ENCODE results near the gene ODAD2. TPM values are rescaled to one million over a fixed set of nuclear protein-coding genes. Genes with fewer than 3 reads are reported as not detected.

The ODAD2 gene
- total RNA-seq, 1 experiment from 2014 or later = 4.1 TPM

DNA sequence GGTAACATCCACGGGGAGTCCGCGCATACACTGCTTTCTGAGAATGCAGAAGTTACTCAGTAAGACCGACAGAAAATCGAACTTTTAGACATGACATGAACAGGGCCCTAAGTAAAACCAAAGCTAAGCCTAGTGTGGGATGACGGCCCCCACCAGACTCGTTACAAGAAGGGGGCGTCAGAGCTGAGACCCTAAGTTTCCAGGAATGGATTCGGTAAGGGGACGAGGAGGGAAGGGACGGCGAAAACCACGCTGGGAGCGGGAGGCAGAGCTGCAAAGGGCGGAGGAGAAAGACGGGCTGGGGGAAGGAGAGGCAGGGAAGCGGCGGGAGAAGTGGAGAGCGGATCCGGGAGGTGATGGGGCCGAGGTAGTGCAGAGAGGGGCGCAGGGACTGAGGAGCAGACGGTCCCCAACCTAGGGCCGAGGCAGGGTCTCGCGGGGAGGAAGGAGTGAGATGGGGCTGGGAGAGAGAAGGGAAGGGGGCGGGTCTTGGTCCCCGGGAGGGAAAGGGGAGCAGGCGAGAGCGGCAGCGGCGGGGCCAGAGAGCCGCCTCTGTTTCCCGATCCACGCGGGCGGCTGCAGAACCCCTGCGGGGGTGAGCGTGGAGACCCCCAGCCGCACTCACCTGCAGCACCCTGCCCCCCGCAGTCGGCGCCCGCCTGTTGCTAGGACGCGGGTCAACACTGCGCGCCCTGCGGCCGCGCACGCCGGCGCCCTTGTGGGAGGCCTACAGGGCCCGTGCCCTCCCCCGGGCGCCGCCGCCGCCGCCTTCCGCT, 513 bp downstream of the ODAD2 start (continued):
- TF ChIP-seq, protein P1, sequence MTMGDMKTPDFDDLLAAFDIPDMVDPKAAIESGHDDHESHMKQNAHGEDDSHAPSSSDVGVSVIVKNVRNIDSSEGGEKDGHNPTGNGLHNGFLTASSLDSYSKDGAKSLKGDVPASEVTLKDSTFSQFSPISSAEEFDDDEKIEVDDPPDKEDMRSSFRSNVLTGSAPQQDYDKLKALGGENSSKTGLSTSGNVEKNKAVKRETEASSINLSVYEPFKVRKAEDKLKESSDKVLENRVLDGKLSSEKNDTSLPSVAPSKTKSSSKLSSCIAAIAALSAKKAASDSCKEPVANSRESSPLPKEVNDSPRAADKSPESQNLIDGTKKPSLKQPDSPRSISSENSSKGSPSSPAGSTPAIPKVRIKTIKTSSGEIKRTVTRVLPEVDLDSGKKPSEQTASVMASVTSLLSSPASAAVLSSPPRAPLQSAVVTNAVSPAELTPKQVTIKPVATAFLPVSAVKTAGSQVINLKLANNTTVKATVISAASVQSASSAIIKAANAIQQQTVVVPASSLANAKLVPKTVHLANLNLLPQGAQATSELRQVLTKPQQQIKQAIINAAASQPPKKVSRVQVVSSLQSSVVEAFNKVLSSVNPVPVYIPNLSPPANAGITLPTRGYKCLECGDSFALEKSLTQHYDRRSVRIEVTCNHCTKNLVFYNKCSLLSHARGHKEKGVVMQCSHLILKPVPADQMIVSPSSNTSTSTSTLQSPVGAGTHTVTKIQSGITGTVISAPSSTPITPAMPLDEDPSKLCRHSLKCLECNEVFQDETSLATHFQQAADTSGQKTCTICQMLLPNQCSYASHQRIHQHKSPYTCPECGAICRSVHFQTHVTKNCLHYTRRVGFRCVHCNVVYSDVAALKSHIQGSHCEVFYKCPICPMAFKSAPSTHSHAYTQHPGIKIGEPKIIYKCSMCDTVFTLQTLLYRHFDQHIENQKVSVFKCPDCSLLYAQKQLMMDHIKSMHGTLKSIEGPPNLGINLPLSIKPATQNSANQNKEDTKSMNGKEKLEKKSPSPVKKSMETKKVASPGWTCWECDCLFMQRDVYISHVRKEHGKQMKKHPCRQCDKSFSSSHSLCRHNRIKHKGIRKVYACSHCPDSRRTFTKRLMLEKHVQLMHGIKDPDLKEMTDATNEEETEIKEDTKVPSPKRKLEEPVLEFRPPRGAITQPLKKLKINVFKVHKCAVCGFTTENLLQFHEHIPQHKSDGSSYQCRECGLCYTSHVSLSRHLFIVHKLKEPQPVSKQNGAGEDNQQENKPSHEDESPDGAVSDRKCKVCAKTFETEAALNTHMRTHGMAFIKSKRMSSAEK (CRISPR knock-in tag; IDR thresholded peaks at IDR 0.05; ENCODE audit: borderline replicate concordance) = no peak
- no peak for TF ChIP-seq ATF1 (CRISPR knock-in tag; IDR thresholded peaks at IDR 0.05)
- no peak for TF ChIP-seq GRHL2 (CRISPR knock-in tag; IDR thresholded peaks at IDR 0.05; ENCODE audit: insufficient replicate concordance, severe bottlenecking)
- TF ChIP-seq GABPB1 (CRISPR knock-in tag; IDR thresholded peaks at IDR 0.05) = no peak
- no peak for TF ChIP-seq ZNF138 (CRISPR knock-in tag; conservative IDR thresholded peaks at IDR 0.05)
- TF ChIP-seq, protein P2, sequence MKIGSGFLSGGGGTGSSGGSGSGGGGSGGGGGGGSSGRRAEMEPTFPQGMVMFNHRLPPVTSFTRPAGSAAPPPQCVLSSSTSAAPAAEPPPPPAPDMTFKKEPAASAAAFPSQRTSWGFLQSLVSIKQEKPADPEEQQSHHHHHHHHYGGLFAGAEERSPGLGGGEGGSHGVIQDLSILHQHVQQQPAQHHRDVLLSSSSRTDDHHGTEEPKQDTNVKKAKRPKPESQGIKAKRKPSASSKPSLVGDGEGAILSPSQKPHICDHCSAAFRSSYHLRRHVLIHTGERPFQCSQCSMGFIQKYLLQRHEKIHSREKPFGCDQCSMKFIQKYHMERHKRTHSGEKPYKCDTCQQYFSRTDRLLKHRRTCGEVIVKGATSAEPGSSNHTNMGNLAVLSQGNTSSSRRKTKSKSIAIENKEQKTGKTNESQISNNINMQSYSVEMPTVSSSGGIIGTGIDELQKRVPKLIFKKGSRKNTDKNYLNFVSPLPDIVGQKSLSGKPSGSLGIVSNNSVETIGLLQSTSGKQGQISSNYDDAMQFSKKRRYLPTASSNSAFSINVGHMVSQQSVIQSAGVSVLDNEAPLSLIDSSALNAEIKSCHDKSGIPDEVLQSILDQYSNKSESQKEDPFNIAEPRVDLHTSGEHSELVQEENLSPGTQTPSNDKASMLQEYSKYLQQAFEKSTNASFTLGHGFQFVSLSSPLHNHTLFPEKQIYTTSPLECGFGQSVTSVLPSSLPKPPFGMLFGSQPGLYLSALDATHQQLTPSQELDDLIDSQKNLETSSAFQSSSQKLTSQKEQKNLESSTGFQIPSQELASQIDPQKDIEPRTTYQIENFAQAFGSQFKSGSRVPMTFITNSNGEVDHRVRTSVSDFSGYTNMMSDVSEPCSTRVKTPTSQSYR (CRISPR knock-in tag; IDR thresholded peaks at IDR 0.05) = no peak
- no peak for TF ChIP-seq ELF4 (CRISPR knock-in tag; IDR thresholded peaks at IDR 0.05; ENCODE audit: low read depth)
- no peak for TF ChIP-seq ETV6 (CRISPR knock-in tag; IDR thresholded peaks at IDR 0.05)
- TF ChIP-seq RELA (CRISPR knock-in tag; IDR thresholded peaks at IDR 0.05; ENCODE audit: borderline replicate concordance) = no peak
- TF ChIP-seq ZNF121 (CRISPR knock-in tag; IDR thresholded peaks at IDR 0.05) = no peak
- TF ChIP-seq IRF2 (CRISPR knock-in tag; IDR thresholded peaks at IDR 0.05; ENCODE audit: borderline replicate concordance, low read depth) = no peak
- no peak for TF ChIP-seq CREB1 (CRISPR knock-in tag; IDR thresholded peaks at IDR 0.05)
- no peak for TF ChIP-seq SMAD4 (CRISPR knock-in tag; IDR thresholded peaks at IDR 0.05)
- TF ChIP-seq, protein P3, sequence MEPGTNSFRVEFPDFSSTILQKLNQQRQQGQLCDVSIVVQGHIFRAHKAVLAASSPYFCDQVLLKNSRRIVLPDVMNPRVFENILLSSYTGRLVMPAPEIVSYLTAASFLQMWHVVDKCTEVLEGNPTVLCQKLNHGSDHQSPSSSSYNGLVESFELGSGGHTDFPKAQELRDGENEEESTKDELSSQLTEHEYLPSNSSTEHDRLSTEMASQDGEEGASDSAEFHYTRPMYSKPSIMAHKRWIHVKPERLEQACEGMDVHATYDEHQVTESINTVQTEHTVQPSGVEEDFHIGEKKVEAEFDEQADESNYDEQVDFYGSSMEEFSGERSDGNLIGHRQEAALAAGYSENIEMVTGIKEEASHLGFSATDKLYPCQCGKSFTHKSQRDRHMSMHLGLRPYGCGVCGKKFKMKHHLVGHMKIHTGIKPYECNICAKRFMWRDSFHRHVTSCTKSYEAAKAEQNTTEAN (CRISPR knock-in tag; IDR thresholded peaks at IDR 0.05) = no peak

DNA sequence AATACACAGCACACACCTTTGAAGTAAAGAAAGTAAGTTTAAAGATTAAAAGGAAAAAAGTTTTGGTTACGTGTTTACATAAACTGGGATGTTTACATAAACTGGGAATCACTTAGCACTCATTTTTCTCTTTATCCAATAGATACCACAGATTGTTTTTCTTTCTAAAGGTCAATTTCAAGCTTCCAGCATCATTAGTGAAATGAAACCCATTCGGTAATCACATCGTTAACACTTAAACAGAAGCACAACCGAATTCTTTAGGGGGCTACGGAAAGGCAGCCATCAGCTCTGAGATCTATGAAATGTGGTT, 1.1 kb downstream of the ODAD2 start:
- Mint-ChIP-seq H3K36me3 (no peaks in the 10 kb centered on the region), H3K9me3 (no peaks in the 10 kb centered on the region), H3K4me1 (peaks cover 34% of the 10 kb centered on the region), H3K4me3 (peak overlapping the region; percentile 94), H3K27ac (peak overlapping the region; percentile 47; the same call in 1 of the 2 replicates), H3K27me3 (ENCODE audit: low read depth) (no peaks in the 10 kb centered on the region; the same call in 1 of the 2 replicates)
- no peak for DNase-seq (ENCODE audit: low spot score)
- ATAC-seq = peak; percentile 12
- POLR2A ChIA-PET = no interaction called here
- CTCF ChIA-PET = interaction anchor here (1.4 kb wide), 1 partner anchor 10 kb away, joined by 3 read pairs; no protein-coding TSS in a partner anchor
- TF ChIP-seq, protein P4, sequence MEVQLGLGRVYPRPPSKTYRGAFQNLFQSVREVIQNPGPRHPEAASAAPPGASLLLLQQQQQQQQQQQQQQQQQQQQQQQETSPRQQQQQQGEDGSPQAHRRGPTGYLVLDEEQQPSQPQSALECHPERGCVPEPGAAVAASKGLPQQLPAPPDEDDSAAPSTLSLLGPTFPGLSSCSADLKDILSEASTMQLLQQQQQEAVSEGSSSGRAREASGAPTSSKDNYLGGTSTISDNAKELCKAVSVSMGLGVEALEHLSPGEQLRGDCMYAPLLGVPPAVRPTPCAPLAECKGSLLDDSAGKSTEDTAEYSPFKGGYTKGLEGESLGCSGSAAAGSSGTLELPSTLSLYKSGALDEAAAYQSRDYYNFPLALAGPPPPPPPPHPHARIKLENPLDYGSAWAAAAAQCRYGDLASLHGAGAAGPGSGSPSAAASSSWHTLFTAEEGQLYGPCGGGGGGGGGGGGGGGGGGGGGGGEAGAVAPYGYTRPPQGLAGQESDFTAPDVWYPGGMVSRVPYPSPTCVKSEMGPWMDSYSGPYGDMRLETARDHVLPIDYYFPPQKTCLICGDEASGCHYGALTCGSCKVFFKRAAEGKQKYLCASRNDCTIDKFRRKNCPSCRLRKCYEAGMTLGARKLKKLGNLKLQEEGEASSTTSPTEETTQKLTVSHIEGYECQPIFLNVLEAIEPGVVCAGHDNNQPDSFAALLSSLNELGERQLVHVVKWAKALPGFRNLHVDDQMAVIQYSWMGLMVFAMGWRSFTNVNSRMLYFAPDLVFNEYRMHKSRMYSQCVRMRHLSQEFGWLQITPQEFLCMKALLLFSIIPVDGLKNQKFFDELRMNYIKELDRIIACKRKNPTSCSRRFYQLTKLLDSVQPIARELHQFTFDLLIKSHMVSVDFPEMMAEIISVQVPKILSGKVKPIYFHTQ (CRISPR knock-in tag; IDR thresholded peaks at IDR 0.05) = no peak
- TF ChIP-seq, protein P5, sequence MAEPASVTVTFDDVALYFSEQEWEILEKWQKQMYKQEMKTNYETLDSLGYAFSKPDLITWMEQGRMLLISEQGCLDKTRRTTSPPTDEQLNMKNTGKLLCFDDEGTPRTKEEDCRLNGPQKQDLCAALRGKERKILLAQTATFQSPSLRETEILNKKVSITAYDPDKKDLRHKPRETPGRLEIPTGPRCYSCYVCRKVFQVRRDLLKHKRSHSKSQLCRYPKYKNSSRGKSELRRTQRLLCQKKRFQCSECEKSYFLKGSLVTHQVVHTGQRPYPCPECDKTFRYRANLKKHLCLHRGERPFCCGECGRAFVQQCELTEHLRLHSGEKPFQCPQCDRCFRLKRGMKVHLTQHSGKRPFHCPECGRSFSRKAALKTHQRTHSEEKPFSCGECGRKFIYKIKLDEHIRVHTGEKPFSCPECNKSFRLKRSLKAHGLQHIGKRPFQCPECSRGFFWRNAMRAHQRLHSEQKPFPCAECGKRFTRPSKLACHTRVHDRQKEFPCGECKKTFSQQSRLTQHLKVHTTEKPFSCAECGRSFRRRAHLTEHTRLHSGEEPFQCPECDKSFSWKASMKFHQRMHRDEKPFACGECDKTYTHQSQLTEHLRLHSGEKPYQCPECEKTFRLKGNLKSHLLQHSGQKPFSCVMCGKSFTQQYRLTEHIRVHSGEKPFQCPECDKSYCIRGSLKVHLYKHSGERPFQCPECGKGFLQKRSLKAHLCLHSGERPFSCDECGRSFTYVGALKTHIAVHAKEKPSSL (CRISPR knock-in tag; conservative IDR thresholded peaks at IDR 0.05) = no peak
- TF ChIP-seq, protein P6, sequence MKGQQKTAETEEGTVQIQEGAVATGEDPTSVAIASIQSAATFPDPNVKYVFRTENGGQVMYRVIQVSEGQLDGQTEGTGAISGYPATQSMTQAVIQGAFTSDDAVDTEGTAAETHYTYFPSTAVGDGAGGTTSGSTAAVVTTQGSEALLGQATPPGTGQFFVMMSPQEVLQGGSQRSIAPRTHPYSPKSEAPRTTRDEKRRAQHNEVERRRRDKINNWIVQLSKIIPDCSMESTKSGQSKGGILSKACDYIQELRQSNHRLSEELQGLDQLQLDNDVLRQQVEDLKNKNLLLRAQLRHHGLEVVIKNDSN (CRISPR knock-in tag; IDR thresholded peaks at IDR 0.05) = no peak
- TF ChIP-seq, protein P7, sequence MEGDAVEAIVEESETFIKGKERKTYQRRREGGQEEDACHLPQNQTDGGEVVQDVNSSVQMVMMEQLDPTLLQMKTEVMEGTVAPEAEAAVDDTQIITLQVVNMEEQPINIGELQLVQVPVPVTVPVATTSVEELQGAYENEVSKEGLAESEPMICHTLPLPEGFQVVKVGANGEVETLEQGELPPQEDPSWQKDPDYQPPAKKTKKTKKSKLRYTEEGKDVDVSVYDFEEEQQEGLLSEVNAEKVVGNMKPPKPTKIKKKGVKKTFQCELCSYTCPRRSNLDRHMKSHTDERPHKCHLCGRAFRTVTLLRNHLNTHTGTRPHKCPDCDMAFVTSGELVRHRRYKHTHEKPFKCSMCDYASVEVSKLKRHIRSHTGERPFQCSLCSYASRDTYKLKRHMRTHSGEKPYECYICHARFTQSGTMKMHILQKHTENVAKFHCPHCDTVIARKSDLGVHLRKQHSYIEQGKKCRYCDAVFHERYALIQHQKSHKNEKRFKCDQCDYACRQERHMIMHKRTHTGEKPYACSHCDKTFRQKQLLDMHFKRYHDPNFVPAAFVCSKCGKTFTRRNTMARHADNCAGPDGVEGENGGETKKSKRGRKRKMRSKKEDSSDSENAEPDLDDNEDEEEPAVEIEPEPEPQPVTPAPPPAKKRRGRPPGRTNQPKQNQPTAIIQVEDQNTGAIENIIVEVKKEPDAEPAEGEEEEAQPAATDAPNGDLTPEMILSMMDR (IDR thresholded peaks at IDR 0.05) = no peak
- TF ChIP-seq ZNF396 (CRISPR knock-in tag; IDR thresholded peaks at IDR 0.05; ENCODE audit: borderline replicate concordance) = no peak

All from WTC11 (cell line).